ENCODE results near the gene PI16.
A peak's percentile ranks its signal among the peaks of the same experiment; 100 is the strongest.
"Not testable (repeated sequence)": the region's sequence is repeated elsewhere in the genome, so short reads cannot be mapped to it uniquely, and the experiment has no call there.

The PI16 gene

DNA sequence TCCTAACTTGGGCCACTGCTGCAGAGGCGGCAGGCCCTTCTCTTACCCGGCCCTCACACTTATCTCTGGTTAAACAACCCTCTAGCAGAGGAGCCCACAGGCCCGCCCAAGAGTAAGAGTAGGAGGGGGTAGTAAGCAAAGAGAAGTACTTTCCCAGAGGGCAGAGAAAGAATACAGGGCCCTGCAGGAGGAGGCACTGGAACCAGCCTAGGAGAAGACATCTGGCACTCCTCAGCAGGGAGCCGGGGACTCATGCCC is 21.4 kb downstream of the PI16 start:
- DNase-seq (ENCODE audit: low spot score): no peak

DNA sequence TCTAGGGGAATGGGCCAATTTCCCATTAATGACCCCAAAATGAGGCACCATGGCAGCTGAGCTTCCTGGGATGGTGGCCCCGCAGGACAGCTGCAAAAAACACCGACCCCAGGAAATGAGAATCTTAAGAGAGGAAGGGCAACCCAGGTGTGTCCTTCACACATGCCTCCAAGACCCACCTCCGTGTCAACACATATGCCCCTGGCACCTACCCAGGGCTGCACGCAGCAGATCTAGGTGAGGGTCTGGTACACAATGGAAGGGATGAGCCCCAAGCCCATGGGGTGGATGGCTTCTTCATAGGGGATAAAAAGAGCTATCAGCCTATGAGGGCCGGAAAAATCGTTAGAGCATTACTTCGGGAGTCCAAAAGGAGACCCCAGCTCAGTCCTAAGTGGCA is 22.0 kb downstream of the PI16 start:
- DNase-seq (ENCODE audit: low spot score): no peak

DNA sequence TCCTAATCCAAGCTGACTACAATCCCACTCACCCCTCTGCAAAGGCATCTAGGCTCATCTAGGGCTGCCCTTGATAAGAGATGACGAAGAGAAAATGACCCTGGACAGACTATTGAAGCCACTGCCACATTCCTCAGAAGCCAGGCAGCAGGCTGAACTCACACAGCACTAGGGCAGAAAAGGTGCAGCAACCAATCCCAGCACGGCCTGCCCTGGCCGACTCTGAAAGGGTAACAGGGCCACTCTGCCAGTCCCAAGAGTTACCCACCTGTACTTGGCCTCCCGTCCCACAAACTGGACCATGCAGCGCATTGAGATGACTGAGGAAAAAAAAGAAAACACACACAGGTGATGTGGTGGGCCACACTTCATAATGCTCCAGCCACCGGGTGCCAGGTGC is 22.4 kb downstream of the PI16 start:
- no peak for DNase-seq (ENCODE audit: low spot score)

DNA sequence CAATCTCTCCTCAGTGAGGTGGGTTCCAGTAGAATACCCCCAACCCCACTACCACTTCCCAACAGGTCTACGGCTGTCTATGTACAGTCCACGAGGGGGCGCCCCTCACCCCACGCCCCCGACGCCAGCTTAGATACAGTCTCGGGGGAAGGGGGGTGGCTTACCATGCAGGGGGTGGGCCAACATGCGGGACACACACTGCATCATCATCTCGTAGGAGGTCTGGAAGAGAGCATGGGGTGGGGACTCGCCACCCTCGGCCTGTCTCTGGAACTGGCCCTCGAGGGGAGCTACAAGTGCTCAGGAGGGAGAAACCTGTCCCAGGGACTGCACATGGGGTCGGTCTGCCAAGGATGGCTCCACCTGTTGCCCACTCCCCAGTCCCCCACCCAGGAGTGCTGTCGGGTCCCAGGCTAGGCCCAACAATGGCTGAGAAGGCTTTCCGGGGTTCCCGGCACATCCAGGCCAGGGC is 23.0 kb downstream of the PI16 start:
- DNase-seq (ENCODE audit: low spot score): no peak

DNA sequence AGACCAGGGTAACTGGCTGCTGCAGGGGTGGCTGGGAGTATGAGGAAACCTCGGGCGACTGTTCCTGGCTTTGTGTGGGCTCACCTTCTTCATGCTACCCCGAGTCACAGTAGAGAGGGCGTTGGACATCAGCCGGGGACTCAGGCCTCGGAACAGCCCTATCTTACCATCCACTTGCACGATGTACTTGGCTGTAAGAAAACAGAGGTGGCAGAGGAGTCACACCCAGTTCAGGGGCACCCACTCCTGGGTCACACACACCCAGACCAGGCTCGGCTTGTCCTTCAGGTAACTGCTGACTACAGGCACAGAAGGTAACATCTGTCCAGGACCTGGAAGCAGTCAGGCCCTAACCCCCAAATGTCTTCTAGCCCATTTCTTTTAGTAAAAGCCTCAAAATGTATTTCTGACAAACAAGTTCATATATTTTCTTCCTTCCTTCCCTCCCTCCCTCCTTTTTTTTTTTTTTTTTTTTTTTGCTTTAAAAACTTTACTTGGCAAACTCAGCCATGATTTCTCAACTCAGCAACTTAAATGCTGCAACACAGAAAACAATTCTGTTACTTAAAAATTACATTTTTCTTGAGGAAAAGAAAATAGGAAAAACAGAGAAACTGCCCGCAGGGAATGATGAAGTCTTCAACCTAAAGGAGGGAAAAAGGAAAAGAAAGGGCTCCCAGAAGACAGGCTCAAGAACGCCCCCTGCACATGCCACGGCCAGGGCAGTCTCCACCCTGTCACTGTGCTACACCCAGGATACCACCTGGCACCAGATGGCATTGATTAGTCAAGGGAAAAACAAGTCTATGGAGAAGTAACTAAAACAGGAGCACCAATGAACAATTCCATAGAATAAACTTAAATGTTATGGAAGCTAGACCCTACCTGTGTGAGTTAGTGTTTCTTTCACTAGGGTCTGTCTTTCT is 24.1 kb downstream of the PI16 start:
- DNase-seq (ENCODE audit: low spot score): no peak

DNA sequence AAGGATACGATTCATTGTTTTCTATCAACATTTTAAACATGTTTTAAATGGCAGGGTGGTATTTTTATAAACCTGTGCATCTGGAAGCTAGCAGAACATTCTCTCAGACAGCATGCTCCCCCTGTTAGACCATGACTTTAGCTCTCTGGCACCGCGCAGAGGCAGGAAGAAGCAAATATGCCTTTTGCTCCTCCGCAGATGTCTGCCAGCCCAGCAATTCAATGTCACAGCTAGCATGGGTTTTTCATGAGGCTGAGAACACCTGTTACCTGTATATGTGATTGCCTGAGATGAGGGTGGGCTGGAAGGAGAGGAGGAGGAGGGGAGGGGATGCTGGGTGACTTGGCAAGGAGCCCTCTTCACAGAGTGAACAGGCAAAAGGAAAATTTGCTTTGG is 24.8 kb downstream of the PI16 start:
- DNase-seq (ENCODE audit: low spot score): peak; percentile 77

DNA sequence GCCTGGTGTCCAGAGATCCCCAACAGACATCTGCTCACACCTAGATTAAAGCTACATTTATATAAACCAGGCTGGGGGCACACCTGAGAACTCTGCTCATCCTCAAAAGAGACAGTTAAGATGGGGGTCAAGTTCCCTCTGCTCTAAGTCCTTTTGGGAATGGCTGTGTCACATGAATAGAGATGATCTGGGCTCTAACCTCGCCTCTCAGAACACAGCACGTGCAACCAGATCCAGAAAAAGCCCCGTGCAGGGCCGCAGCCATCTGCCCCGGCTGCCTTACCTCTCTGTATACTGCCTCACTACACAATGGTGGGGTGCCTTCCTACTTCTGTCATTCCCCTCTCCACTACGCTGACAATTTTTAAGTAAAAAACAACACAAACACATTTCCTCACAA is 25.6 kb downstream of the PI16 start:
- no peak for DNase-seq (ENCODE audit: low spot score)

DNA sequence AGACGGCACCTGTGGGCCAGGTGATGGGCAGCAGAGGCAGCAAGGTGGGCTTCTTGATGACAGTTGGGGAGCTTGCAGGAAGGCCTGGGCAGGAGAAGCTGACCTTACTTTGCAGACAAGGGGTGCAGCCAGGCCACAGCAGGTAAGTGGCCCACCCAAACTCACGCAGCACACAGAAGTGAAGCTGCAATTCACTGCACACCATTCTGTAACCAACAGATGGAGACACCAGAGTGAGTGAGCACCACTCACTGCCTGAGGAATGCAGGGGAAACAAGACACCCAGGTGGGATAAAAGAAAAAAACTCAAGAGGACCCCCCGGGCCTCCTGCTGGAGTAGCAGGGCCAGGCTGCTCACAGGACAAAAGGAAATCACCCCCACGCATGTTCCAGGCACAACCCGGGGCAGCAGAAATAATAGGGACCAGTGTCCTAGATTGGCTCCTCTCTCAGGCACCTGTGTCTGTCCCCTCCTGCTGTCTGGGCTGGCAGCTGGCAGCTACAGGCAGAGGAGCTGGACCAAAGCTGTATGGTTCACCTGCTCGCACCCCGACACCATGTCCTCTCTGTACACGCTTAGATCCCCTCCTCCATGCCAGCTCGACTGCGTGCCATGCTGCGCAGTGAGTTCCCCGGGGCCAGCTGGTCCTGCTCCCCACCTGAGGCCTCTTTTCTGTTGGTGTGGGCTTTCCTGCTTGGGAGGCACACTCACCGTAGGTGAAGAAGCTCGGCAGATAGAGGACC is 26.5 kb downstream of the PI16 start:
- no peak for DNase-seq (ENCODE audit: low spot score)

DNA sequence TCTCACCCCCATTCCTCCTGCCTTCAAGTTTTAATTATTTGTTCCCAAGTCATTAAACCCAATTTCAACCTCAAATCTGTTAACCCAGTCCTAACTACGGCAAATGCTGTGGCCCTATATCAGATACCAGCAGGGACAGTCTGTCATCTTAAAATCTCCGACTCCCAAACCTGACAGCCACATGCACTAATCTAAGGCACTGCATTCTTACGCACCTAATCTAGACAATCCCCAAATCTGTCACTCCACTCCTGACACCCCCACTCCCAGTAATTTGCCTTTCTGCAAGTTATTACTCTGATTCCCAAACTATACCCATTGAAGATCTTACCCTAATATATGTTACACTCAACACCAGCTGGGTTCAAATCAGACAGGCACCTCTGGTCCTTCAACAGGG is 29.0 kb downstream of the PI16 start:
- no peak for DNase-seq (ENCODE audit: low spot score)

DNA sequence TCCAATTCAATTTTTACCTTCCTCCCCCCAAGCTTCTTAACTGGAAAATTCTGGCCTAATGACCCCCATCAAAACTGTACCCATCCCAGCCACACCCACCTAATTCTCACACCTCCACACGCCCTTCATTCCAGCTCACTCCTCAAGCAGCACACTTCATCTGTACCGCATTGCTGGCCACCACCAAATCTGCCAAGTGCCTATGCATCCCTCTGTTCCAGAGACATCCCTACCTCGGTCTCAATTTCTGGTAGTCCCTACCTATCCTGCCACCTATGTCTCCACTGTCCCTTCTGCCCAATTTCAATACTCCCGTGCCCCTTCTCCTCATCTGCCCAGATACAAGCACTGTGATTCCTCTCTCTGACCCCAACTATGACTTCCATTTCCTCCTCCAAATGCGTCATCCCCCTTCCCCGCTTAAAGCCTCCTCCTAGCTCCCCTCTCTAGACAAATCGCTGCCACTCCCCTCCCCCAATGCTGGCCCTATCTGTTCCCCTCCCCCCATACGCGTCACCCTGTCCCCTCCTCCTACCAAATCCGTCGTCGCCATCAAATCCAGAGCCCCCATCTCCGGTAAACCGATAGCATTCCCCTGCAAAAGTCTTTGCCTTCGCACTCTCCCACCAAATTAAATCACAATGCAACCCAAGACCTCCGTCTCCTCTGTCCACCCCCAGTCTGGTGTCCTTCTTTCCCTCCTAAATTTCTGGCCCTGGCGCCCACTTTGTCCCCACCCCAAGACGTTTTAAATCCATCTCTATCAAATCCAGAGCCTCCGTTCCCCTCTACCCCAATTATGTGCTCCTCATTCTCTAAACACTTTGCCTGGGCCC is 30.3 kb downstream of the PI16 start:
- peak; percentile 75 for DNase-seq (ENCODE audit: low spot score)

DNA sequence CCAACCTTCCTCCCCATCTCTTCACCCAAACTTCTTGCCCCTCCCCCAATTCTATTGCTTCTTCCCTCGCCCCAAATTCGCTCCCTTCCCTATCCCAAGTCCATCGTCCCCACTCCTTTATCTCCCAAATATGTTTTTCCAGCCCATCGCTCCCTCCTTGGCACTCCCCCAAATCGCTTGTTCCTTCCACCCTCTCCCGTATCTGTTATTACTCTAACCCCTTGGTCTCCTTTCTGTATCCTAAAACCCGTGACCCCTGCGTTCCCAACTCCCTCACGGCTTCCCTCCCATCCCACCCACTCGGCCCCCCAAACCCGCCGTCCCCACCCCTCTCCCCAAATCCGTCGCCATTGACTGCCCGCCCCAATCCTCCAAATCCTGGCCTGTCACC is 30.9 kb downstream of the PI16 start:
- DNase-seq (ENCODE audit: low spot score): no peak

DNA sequence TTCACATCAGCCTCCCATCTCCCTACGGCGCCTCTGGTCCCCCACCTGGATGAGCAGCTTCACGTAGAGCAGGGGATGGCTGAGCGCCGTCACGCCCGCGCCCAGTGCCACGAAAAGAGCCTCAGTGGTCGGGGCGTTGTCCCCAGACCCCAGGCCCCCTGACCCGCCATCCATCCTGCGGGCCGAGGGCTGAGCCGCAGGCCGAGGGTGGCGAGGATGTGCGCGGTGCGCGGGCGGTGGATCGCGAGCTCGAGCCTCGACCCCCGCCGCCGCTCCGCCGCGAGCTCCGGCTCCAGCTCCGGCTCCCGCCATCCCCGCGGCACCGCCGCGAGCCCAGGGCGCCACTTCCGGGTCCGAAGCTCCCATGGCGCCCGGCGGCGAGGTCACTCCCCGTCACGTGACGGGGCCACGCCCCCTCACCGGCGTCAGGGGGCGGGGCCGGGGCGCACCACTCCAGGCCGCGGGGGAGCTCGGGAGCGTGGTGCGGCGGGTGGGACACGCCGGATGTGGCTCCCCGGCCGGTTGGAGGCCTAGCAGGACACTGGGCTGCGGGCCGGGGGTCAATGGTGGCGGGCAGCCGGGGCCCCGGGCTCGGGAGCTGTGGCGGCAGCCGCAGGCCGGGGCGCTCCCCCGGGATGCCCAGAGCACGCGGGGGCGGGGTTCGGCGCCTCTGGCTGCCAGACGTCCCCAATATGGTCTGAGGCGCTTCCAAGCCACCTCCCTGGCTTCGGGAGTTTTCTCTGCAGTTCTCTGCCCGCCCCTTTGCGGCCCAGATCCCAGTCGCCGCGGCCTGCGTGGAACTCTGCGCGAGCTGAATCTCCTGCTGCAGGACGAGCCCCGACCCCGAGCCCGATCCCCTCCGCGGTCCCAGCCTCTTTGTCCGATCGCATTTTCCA is 31.5 kb downstream of the PI16 start, which contains the start of gene MTCH1:
MTCH1 (minus strand) TSS at position 389 of the 896 bp plus-strand sequence; CDS start at position 366, 23 bp downstream.
- peak; percentile 97 for DNase-seq (ENCODE audit: low spot score)

DNA sequence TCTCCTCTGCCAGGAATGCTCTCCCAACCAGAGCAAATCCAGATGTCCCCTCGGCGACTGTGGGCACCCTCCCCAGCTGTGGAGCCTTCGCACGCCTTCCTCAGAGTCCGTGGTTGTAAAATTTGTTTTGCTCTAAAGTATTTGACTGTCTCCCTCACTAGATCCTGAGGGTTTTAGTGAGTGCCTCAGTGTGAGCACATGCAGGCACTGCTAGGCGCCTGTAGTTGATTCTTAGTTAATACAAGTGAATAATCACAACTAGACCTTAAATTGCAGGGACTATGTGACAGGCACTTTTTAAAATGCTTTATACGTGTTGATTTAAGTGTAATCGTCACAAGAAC is 32.1 kb downstream of the PI16 start:
- DNase-seq (ENCODE audit: low spot score): no peak

DNA sequence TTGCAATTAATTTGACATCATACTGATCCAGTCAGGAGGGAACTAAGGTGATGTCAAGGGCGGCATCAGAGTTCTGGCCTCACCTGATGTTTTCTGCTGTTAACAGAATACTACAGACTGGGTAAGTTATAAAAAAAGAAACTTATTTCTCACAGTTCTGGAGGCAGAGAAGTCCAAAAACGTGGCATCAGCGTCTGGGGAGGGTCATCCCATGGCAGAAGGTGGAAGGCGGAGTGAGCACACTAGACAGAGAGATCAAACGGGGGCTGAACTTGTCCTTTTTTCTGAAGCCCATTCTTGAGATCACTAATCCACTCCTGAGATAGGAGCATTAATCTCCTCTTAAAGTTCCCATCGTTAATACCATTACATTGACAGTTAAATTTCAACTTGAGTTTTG is 34.7 kb downstream of the PI16 start:
- no peak for DNase-seq (ENCODE audit: low spot score)

DNA sequence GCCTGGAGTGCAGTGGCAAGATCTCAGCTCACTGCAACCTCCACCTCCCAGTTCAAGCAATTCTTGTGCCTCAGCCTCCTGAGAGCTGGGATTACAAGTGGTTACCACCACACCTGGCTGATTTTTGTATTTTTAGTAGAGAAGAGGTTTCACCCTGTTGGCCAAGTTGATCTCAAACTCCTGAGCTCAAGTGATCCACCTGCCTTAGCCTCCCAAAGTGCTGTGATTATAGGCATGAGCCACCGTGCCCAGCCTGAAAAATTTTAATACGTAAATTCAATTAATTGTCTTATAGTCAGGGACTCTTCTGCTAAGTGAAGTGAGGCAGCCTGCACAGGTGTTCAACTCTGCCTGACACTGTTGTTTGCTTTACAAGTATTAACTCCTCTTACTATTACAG is 35.9 kb downstream of the PI16 start:
- not testable (repeated sequence) for DNase-seq (ENCODE audit: low spot score)

DNA sequence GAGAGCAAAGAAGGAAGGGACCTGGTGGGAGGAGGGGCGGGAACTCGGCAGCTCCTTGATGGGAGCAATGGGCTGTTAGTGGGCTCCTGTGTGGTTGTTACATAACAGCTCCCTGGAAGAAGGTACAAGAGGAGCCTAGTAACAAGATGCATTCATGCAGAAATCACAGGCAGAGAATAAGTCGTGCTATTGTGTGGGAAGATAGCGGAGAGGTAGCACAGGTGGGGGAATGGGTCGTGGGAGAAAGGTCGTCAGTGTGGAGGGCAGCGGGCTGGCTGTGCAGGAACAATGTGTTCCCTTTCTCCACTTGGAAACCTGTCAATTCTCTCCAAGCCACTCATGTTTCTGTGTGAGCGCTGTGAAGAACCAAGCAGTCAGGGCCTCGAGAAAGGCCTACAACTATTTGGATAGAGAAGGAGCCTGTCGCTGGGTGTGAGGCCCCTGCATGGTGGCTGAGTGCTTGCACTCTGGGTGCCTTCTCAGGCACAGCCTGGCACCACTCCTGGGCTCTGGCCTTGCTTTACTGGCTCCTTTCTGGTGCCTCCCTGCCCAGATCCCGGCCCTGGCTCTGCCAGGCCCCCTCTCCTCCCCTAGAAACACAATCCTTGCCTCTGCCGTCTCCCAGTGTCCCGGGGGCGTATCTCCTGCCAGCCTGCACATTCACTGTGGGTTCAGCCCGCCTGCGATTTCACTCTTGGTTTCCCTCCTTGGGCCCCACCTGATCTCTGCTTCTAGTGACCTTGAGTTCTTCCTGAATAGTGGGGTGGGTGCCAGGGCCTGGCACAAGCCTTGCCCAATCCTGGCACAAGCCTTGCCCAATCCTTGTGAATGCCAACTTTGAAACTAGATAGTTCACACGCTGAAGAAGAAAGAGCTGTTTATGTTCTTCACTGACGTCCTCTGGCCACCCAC is 43.5 kb downstream of the PI16 start:
- DNase-seq (ENCODE audit: low spot score): no peak

DNA sequence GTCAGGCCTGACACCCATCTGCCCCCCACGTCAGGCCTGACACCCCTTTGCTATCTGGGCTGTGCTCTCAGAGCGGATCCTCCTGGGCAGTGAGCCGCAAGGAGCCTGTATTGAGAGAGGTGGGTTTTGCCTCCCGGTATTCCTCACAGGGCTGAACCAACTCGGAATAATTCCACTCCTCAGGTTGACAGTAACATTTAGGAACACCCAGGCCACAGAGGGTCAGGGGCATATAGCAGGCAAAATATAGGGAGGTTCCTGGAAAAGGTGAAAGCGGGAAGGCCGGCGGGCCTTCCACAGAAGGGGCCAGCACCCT is 44.1 kb downstream of the PI16 start:
- no peak for DNase-seq (ENCODE audit: low spot score)

DNA sequence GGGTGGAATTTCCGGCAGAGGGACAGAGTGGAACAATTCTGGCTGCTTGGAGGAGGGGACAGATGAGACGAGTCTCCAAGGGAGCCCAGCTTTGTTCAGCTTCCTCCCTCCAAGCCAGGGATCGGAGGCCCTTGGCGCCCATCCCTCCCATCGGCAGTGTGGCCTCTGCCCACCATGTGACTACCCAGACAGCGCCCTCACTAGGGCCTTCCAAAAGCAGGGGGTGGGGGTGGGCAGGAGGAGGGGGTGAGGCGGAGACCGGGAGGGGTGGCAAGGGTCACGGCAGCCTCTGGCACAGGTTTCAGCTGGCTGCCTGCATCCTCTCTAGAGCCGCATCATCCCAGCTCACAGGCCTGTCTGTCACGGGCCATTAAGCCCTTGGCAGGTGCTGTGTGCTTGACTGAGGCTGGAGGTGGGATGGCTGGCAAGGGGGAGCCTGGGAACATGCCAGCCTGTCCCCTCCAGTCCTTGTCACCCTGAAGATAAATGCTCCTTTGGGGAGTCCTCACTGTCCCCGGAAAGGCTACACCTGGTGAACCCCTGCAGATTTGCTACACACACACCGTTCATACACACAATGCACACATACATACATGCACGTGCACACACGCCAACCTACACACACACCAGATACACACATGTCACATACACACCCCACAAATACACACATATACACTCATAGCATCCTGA is 44.7 kb downstream of the PI16 start:
- DNase-seq (ENCODE audit: low spot score): no peak

DNA sequence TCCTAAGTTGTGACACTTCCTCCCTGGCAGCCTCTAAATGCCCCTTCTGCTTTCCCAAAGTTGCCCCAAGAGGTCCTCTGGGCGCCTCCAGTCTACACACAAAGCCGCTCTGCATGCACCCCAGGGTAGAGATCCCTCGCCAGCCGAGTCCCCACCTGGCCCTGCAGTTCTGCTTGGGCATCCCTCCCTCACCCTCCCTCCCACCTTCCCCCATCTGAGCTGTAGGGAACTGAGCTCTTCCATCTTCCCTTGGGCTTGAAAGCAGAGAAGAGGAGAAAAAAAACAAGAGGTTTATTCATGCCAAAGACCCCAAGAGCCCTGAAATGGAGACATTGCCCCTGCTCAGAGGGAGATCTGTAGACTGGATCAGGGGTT is 45.2 kb downstream of the PI16 start:
- DNase-seq (ENCODE audit: low spot score): no peak

Data from AG08396 (cell line).